IMR-90 (cell line): ENCODE results near the gene TNNI3K. TPM values are rescaled to one million over a fixed set of nuclear protein-coding genes. Genes with fewer than 3 reads are reported as not detected.

Experiments
- ATAC-seq: fragments of 200-7000 bp; cut with Tn5 transposase; 2 replicates; pipeline ENCODE4 v1.9.1; 2020; ENCODE audit warnings: low read depth, mild to moderate bottlenecking, moderate library complexity
- BruUV-seq: library from RNA; stranded (reverse); fragments of 400-500 nt; replicated peaks from 2 replicates; lab custom pipeline; 2021; lab: Mats Ljungman, UMichigan
- CTCF ChIA-PET: fragments of 300-600 bp; formaldehyde crosslinking; extraction: SDS; loops from one replicate; lab custom pipeline; 2021; ENCODE audit warnings: antibody characterized with exemption; lab: Yijun Ruan, JAX
- POLR2A ChIA-PET: fragments of 300-600 bp; sonication (Branson Sonifier 250); formaldehyde crosslinking; loops from one replicate; lab custom pipeline; 2022; ENCODE audit warnings: antibody characterized with exemption; ENCODE audit not compliant: unreplicated experiment; lab: Charles Lee
- DNase-seq: peaks from one replicate; pipeline ENCODE4 v3.0.0; 2013
- H2AFZ ChIP-seq: replicated peaks from 2 replicates; pipeline ENCODE3; 2013; ENCODE audit warnings: low read length, mild to moderate bottlenecking; ENCODE audit not compliant: poor library complexity
- H2AK5ac ChIP-seq: 2 replicates; pipeline ENCODE4 v1.6.1; 2013; ENCODE audit warnings: low read depth, low read length, inconsistent platforms
- H2AK9ac ChIP-seq: replicated peaks from 2 replicates; pipeline ENCODE3; 2013; ENCODE audit warnings: mild to moderate bottlenecking, low read depth, low read length, moderate library complexity; ENCODE audit not compliant: poor library complexity
- H2BK120ac ChIP-seq: 2 replicates; pipeline ENCODE4 v1.6.1; 2013; ENCODE audit warnings: low read depth, low read length, inconsistent platforms
- H2BK15ac ChIP-seq: 3 replicates; pipeline ENCODE4 v1.6.1; 2013; ENCODE audit warnings: low read depth, low read length, inconsistent platforms
- H2BK20ac ChIP-seq: 2 replicates; pipeline ENCODE4 v1.6.1; 2013; ENCODE audit warnings: low read depth, mild to moderate bottlenecking, inconsistent platforms, low read length, moderate library complexity
- H2BK5ac ChIP-seq: 2 replicates; pipeline ENCODE4 v1.6.1; 2013; ENCODE audit warnings: mild to moderate bottlenecking, low read depth, low read length, inconsistent platforms; ENCODE audit not compliant: poor library complexity, severe bottlenecking
- H3K14ac ChIP-seq: replicated peaks from 2 replicates; pipeline ENCODE4 v1.6.1; 2013; ENCODE audit warnings: low read depth, low read length, inconsistent platforms
- H3K18ac ChIP-seq: 2 replicates; pipeline ENCODE4 v1.6.1; 2013; ENCODE audit warnings: low read depth, low read length, control low read depth
- H3K23ac ChIP-seq: 2 replicates; pipeline ENCODE4 v1.6.1; 2013; ENCODE audit warnings: low read depth, low read length, inconsistent platforms
- H3K27ac ChIP-seq: 2 replicates; pipeline ENCODE4 v1.5.1; 2013; ENCODE audit warnings: mild to moderate bottlenecking, control low read depth, low read length; ENCODE audit not compliant: insufficient read depth
- H3K27me3 ChIP-seq: 2 replicates; pipeline ENCODE4 v1.6.1; 2013; ENCODE audit warnings: low read length; ENCODE audit not compliant: control insufficient read depth, insufficient read depth
- H3K36me3 ChIP-seq: 2 replicates; pipeline ENCODE4 v1.6.1; 2013; ENCODE audit warnings: low read length, mixed read lengths; ENCODE audit not compliant: control insufficient read depth, insufficient read depth
- H3K4ac ChIP-seq: 2 replicates; pipeline ENCODE4 v1.6.1; 2013; ENCODE audit warnings: low read depth, low read length, inconsistent platforms
- H3K4me1 ChIP-seq: 2 replicates; pipeline ENCODE4 v1.6.1; 2013; ENCODE audit warnings: low read length, mixed read lengths; ENCODE audit not compliant: control insufficient read depth, insufficient read depth
- H3K4me2 ChIP-seq: 2 replicates; pipeline ENCODE4 v1.6.1; 2013; ENCODE audit warnings: low read depth, mild to moderate bottlenecking, control low read depth, low read length, moderate library complexity
- H3K4me3 ChIP-seq: 2 replicates; pipeline ENCODE4 v1.5.1; 2013; ENCODE audit warnings: low read depth, mild to moderate bottlenecking, control low read depth, low read length, moderate library complexity; ENCODE audit not compliant: insufficient read depth
- H3K56ac ChIP-seq: 2 replicates; pipeline ENCODE4 v1.6.1; 2013; ENCODE audit warnings: low read length, inconsistent platforms; ENCODE audit not compliant: insufficient read depth; ENCODE audit errors: extremely low read depth
- H3K79me1 ChIP-seq, 2 experiments: 2 replicates each; pipeline ENCODE4 v1.6.1; 2013; ENCODE audit warnings: low read length in 2 of 2, inconsistent platforms in 1 of 2, low read depth in 1 of 2
- H3K9ac ChIP-seq: 2 replicates; pipeline ENCODE4 v1.6.1; 2013; ENCODE audit warnings: low read depth, low read length, control low read depth
- H3K9me1 ChIP-seq: 2 replicates; pipeline ENCODE4 v1.6.1; 2013; ENCODE audit warnings: low read length, inconsistent platforms; ENCODE audit not compliant: insufficient read depth
- H3K9me3 ChIP-seq: 2 replicates; pipeline ENCODE4 v1.6.1; 2013; ENCODE audit warnings: low read length; ENCODE audit not compliant: control insufficient read depth, insufficient read depth
- H4K20me1 ChIP-seq: 2 replicates; pipeline ENCODE4 v1.6.1; 2013; ENCODE audit warnings: low read length, inconsistent platforms; ENCODE audit not compliant: insufficient read depth
- H4K5ac ChIP-seq: 2 replicates; pipeline ENCODE4 v1.6.1; 2013; ENCODE audit warnings: mild to moderate bottlenecking, low read depth, low read length, control low read depth
- H4K8ac ChIP-seq, 2 experiments: 2 replicates each; pipeline ENCODE4 v1.6.1; 2013; ENCODE audit warnings: low read depth in 2 of 2, low read length in 2 of 2, control low read depth in 1 of 2, inconsistent platforms in 1 of 2
- H4K91ac ChIP-seq: 2 replicates; pipeline ENCODE4 v1.6.1; 2013; ENCODE audit warnings: low read depth, low read length, inconsistent platforms; ENCODE audit not compliant: insufficient read depth
- BHLHE40 ChIP-seq: fragments of 150-350 bp; IDR thresholded peaks from 2 replicates; pipeline ENCODE4 v1.6.1; 2016; ENCODE audit warnings: mild to moderate bottlenecking, low read depth, low read length
- FOS ChIP-seq: fragments of 150-350 bp; IDR thresholded peaks from 2 replicates; pipeline ENCODE4 v1.6.1; 2016; ENCODE audit warnings: low read depth, low read length
- MXI1 ChIP-seq: IDR thresholded peaks from 2 replicates; pipeline ENCODE4 v1.6.1; 2012; ENCODE audit warnings: low read depth, mild to moderate bottlenecking, low read length, moderate library complexity, borderline replicate concordance
- NFE2L2 ChIP-seq: fragments of 150-350 bp; IDR thresholded peaks from 2 replicates; pipeline ENCODE4 v1.6.1; 2016; ENCODE audit warnings: low read depth, mild to moderate bottlenecking, low read length
- RAD21 ChIP-seq: IDR thresholded peaks from 2 replicates; pipeline ENCODE4 v1.6.1; 2012; ENCODE audit warnings: low read length, improper control_type of control experiment
- SMC3 ChIP-seq: fragments of 150-350 bp; IDR thresholded peaks from 2 replicates; pipeline ENCODE4 v1.6.1; 2016; ENCODE audit warnings: low read depth, mild to moderate bottlenecking, antibody characterized with exemption, low read length, moderate library complexity
- WGBS, 2 experiments: methylation state at CpG; one replicate each; pipeline versions ENCODE4 v1.1.5 to v1.1.7; 2013; ENCODE audit warnings: missing lambda C conversion rate in 2 of 2; ENCODE audit not compliant: insufficient read length in 1 of 2; ENCODE audit errors: extremely low coverage in 2 of 2; 5-methylcytosine and 5-hydroxymethylcytosine counted together
- dilution Hi-C: fragments of 300-500 bp; cut with HindIII; formaldehyde crosslinking; loops from one replicate; pipeline ENCODE4 v1.14.3; 2018; ENCODE audit warnings: low sequenced_read_pairs; ENCODE audit not compliant: unreplicated experiment
- in situ Hi-C: fragments of 300-500 bp; cut with MboI; formaldehyde crosslinking; loops from 3 replicates; pipeline ENCODE4 v1.14.3; 2019; ENCODE audit warnings: low sequenced_read_pairs, inconsistent platforms, mixed read lengths
- intact Hi-C: fragments of 100-400 bp; cut with micrococcal nuclease; formaldehyde crosslinking; loops from 2 replicates; pipeline ENCODE4 v1.10.0; 2022
- polyA plus RNA-seq, 3 experiments: library from polyadenylated mRNA; depleted of rRNA; stranded (reverse); fragments of >200 nt; gene quantifications; 2 replicates each; pipeline ENCODE4 v1.2.3, GENCODE V29; 2012; ENCODE audit warnings: low replicate concordance in 1 of 3
- total RNA-seq: library from RNA; depleted of rRNA; stranded (reverse); fragments of >200 nt; gene quantifications from 2 replicates; pipeline ENCODE4 v1.2.3, GENCODE V29; 2012

Gene TNNI3K
- total and polyA plus RNA-seq, 2 of the 4 experiments (the other 2 are of a cell fraction) = 0.90 to 1.3 TPM

GRCh38 chr1:74478979-74479378 lies 243.8 kb downstream of the TNNI3K start:
- H3K4me3 ChIP-seq = no peak overlapping the region
- no peak overlapping the region for H2AK5ac ChIP-seq
- DNase-seq = no peak
- no peaks in the 10 kb centered on the region for H3K4me1 ChIP-seq
- no peaks in the 10 kb centered on the region for H3K9me3 ChIP-seq
- no peak overlapping the region for H3K4ac ChIP-seq
- H2AK9ac ChIP-seq = no peak overlapping the region
- dilution Hi-C loops = no loop called here
- H2BK15ac ChIP-seq = no peak overlapping the region
- H3K9me1 ChIP-seq = no peaks in the 10 kb centered on the region
- no peak overlapping the region for H4K5ac ChIP-seq
- no peak overlapping the region for H2BK120ac ChIP-seq
- H3K56ac ChIP-seq = no peak overlapping the region
- H3K4me2 ChIP-seq = no peak overlapping the region
- intact Hi-C loops = loop anchor here (10.0 kb wide), 1 partner anchor 474 kb away; no protein-coding TSS in a partner anchor
- no CpG with 5 or more reads among the region's 2 CpGs for WGBS, 2 experiments
- no peaks in the 10 kb centered on the region for H4K20me1 ChIP-seq
- H3K14ac ChIP-seq = no peak overlapping the region
- in situ Hi-C loops = no loop called here
- H2AFZ ChIP-seq = no peak overlapping the region
- BruUV-seq = no TSS peak
- no peak overlapping the region for H3K27ac ChIP-seq
- no peak overlapping the region for H3K23ac ChIP-seq
- H3K79me1 ChIP-seq = no peaks in the 10 kb centered on the region
- no peak overlapping the region for H3K18ac ChIP-seq
- TF ChIP-seq MXI1 (no peak), NFE2L2 (no peak), RAD21 (no peak), BHLHE40 (no peak), SMC3 (no peak), FOS (no peak)
- no peak overlapping the region for H3K9ac ChIP-seq
- H2BK5ac ChIP-seq = no peak overlapping the region
- POLR2A ChIA-PET = no interaction called here
- H3K36me3 ChIP-seq = no peaks in the 10 kb centered on the region
- H4K8ac ChIP-seq = no peak overlapping the region
- CTCF ChIA-PET = interaction anchor here (0.6 kb wide), 1 partner anchor 10 kb away, joined by 3 read pairs; no protein-coding TSS in a partner anchor
- peaks cover 2% of the 10 kb centered on the region; the same call in 1 of the 2 replicates for H3K27me3 ChIP-seq
- ATAC-seq = no peak
- no peak overlapping the region for H2BK20ac ChIP-seq
- H4K91ac ChIP-seq = no peak overlapping the region
